ENCODE results near the gene ATF4.

Gene ATF4

DNA sequence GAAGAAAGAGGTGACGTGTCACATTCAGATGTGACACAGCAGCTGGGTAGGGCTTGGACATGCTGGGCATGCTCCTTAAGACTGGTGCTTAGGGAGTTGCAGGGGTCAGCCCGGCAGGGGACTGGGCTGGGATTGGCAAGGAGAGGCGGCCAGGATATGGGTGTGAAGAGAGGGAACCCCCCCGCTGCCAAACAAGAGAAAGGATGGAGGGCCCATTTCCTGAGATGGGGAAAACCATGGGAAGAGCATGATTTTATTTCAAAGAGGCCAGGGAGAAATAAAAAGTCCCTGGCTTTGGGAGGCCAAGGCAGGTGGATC lies 5.3 kb downstream of the ATF4 start:
- Histone ChIP-seq H3K4me3 (replicated peaks; ENCODE audit: low read depth, low read length) (no peak overlapping the region), H3K36me3 (ENCODE audit: control insufficient read depth, insufficient read depth, low read length) (peaks cover 35% of the 10 kb centered on the region), H3K27me3 (replicated peaks; ENCODE audit: control insufficient read depth, insufficient read depth, low read length) (no peaks in the 10 kb centered on the region)
- TF ChIP-seq, protein P1, sequence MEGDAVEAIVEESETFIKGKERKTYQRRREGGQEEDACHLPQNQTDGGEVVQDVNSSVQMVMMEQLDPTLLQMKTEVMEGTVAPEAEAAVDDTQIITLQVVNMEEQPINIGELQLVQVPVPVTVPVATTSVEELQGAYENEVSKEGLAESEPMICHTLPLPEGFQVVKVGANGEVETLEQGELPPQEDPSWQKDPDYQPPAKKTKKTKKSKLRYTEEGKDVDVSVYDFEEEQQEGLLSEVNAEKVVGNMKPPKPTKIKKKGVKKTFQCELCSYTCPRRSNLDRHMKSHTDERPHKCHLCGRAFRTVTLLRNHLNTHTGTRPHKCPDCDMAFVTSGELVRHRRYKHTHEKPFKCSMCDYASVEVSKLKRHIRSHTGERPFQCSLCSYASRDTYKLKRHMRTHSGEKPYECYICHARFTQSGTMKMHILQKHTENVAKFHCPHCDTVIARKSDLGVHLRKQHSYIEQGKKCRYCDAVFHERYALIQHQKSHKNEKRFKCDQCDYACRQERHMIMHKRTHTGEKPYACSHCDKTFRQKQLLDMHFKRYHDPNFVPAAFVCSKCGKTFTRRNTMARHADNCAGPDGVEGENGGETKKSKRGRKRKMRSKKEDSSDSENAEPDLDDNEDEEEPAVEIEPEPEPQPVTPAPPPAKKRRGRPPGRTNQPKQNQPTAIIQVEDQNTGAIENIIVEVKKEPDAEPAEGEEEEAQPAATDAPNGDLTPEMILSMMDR (IDR thresholded peaks at IDR 0.05; ENCODE audit: insufficient read depth, low read length, poor library complexity, severe bottlenecking) = no peak
- no peak for DNase-seq (ENCODE audit: extremely low read depth, insufficient read length)

- Histone ChIP-seq H3K36me3 (ENCODE audit: control insufficient read depth, insufficient read depth, low read length) (peaks cover 31% of the 10 kb centered on the region), H3K4me3 (replicated peaks; ENCODE audit: low read depth, low read length) (no peak overlapping the region), H3K27me3 (replicated peaks; ENCODE audit: control insufficient read depth, insufficient read depth, low read length) (no peaks in the 10 kb centered on the region)
- TF ChIP-seq, protein P1 (IDR thresholded peaks at IDR 0.05; ENCODE audit: insufficient read depth, low read length, poor library complexity, severe bottlenecking) = no peak
- no peak for DNase-seq (ENCODE audit: extremely low read depth, insufficient read length)
These were observed 6.4 kb downstream of the ATF4 start for GRCh38 chr22:39526736-39527171.

DNA sequence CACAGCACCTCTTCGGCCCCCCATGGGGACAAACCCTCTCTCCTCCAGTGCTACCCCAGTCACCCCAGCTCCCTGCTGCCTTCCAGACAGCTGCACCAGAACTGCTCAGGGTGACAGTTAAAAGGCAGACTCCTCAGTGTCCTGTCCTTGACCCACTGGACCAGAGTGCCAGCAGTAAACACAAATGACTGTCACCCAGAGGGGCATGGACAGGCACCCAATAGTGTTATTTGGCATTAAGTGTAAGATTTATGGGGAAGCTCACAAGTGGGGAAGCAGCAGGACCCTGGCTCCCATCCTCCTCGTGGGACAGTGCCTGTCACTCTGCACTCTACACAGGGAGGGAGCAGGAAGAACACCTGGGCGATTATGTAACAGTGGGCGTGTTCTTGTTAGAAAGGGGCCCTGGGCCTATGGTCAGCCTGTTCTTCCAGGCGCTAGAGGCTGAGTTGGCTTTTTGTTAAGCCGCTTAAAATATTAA lies 7.2 kb downstream of the ATF4 start:
- Histone ChIP-seq H3K36me3 (ENCODE audit: control insufficient read depth, insufficient read depth, low read length) (peaks cover 26% of the 10 kb centered on the region), H3K27me3 (replicated peaks; ENCODE audit: control insufficient read depth, insufficient read depth, low read length) (no peaks in the 10 kb centered on the region), H3K4me3 (replicated peaks; ENCODE audit: low read depth, low read length) (no peak overlapping the region)
- TF ChIP-seq, protein P1 (IDR thresholded peaks at IDR 0.05; ENCODE audit: insufficient read depth, low read length, poor library complexity, severe bottlenecking) = no peak
- no peak for DNase-seq (ENCODE audit: extremely low read depth, insufficient read length)

GRCh38 chr22:39528080-39528661 lies 7.8 kb downstream of the ATF4 start:
- peak overlapping the region; percentile 58 for H3K4me3 ChIP-seq (replicated peaks; ENCODE audit: low read depth, low read length)
- DNase-seq (ENCODE audit: extremely low read depth, insufficient read length) = no peak
- no peaks in the 10 kb centered on the region for H3K27me3 ChIP-seq (replicated peaks; ENCODE audit: control insufficient read depth, insufficient read depth, low read length)
- peaks cover 19% of the 10 kb centered on the region for H3K36me3 ChIP-seq (ENCODE audit: control insufficient read depth, insufficient read depth, low read length)
- TF ChIP-seq, protein P1 (IDR thresholded peaks at IDR 0.05; ENCODE audit: insufficient read depth, low read length, poor library complexity, severe bottlenecking) = no peak

- H3K27me3 ChIP-seq (replicated peaks; ENCODE audit: control insufficient read depth, insufficient read depth, low read length) = no peaks in the 10 kb centered on the region
- peak; percentile 95 for DNase-seq (ENCODE audit: extremely low read depth, insufficient read length)
- H3K36me3 ChIP-seq (ENCODE audit: control insufficient read depth, insufficient read depth, low read length) = peaks cover 16% of the 10 kb centered on the region
- peak overlapping the region; percentile 58 for H3K4me3 ChIP-seq (replicated peaks; ENCODE audit: low read depth, low read length)
- TF ChIP-seq, protein P1 (IDR thresholded peaks at IDR 0.05; ENCODE audit: insufficient read depth, low read length, poor library complexity, severe bottlenecking) = peak; percentile 99
These were observed 8.5 kb downstream of the ATF4 start for GRCh38 chr22:39528681-39529486.

Measured in GM06990 (cell line).